Breast epithelium (tissue), 4 donors: ENCODE measurements around the gene TRA2B. TPM values are rescaled to one million over a fixed set of nuclear protein-coding genes. Genes with fewer than 3 reads are reported as not detected.

Experiments
- DNase-seq, 2 donors: peaks; one replicate each; pipeline ENCODE4 v3.0.0-alpha.2; 2019; ENCODE audit warnings: low spot score in 2 of 2
- H3K27ac ChIP-seq, 2 donors: fragments of 200-600 bp; sonication (generic) in 1 of 2; one replicate each; pipeline ENCODE4 v1.5.1; 2016 to 2019; ENCODE audit warnings: mild to moderate bottlenecking in 1 of 2
- H3K27me3 ChIP-seq, 2 donors: fragments of 200-600 bp; sonication (generic) in 1 of 2; one replicate each; pipeline versions ENCODE4 v1.5.1 to v1.6.0; 2017 to 2019; ENCODE audit warnings: control low read depth in 1 of 2, mild to moderate bottlenecking in 1 of 2
- H3K36me3 ChIP-seq: fragments of 200-600 bp; one replicate; pipeline ENCODE4 v1.5.1; 2019
- H3K4me1 ChIP-seq, 2 donors: fragments of 200-600 bp; sonication (generic); one replicate each; pipeline ENCODE4 v1.5.1; 2016 to 2019; ENCODE audit warnings: control low read depth in 1 of 2
- H3K4me3 ChIP-seq, 3 donors: fragments of 200-600 bp; sonication (generic); 1 replicate in 2 of 3; 2 replicates in 1 of 3; pipeline ENCODE4 v1.5.1; 2016 to 2019; ENCODE audit warnings: mild to moderate bottlenecking in 3 of 3, moderate library complexity in 2 of 3
- H3K9me3 ChIP-seq, 2 donors: fragments of 200-600 bp; sonication (generic) in 1 of 2; one replicate each; pipeline ENCODE4 v1.5.1; 2016 to 2019; ENCODE audit warnings: control low read depth in 1 of 2
- POLR2A ChIP-seq: fragments of 450-650 bp; IDR thresholded peaks from one replicate; pipeline ENCODE4 v1.6.1; 2016; ENCODE audit warnings: antibody characterized with exemption, mild to moderate bottlenecking, moderate library complexity
- POLR2AphosphoS5 ChIP-seq, 3 donors: sonication (generic); formaldehyde crosslinking; IDR thresholded peaks; one replicate each; pipeline ENCODE4 v1.6.1; 2017; ENCODE audit warnings: antibody characterized with exemption in 3 of 3
- intact Hi-C: fragments of 100-400 bp; cut with DNase I; formaldehyde crosslinking; loops from one replicate; pipeline ENCODE4 v1.15.1; 2023; ENCODE audit warnings: low total_unique reads
- total RNA-seq, 3 donors: library from RNA; depleted of rRNA; stranded (reverse); fragments of >200 nt; gene quantifications; one replicate each; pipeline ENCODE4 v1.1.0, GENCODE V29; 2016
- TF ChIP-seq, protein P1 (sequence below), 3 donors: fragments of 450-650 bp; IDR thresholded peaks; one replicate each; pipeline ENCODE4 v1.5.1; 2016 to 2017; ENCODE audit warnings: antibody characterized with exemption in 3 of 3, mild to moderate bottlenecking in 3 of 3, moderate library complexity in 3 of 3

Gene TRA2B
- total RNA-seq, 3 donors from 2014 or later: 163 to 278 (median 179) TPM

DNA sequence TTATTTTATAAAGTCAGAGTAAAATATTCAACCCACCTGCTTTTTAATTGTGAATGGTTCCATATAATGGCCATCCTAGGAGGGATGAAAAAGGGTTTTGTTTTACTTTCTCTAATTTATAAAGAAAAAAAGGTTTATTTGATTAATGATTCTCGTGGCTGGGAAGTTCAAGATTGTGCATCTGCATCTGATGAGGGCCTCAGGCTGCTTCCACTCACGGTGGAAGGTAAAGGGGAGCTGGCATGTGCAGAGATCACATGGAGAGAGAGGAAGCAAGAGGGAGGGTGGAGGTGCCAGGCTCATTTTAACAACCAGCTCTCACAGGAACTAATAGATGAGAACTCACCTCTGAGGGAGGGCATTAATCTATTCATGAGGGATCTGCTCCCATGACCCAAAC, 27.7 kb upstream of the TRA2B start:
- Histone ChIP-seq H3K27me3 (no peaks in the 10 kb centered on the region), H3K4me3 (no peak overlapping the region), H3K36me3 (no peaks in the 10 kb centered on the region), H3K9me3 (no peaks in the 10 kb centered on the region), H3K4me1 (no peaks in the 10 kb centered on the region), H3K27ac (no peak overlapping the region)
- DNase-seq: no peak
- intact Hi-C loops: no loop called here
- TF ChIP-seq, protein P1, sequence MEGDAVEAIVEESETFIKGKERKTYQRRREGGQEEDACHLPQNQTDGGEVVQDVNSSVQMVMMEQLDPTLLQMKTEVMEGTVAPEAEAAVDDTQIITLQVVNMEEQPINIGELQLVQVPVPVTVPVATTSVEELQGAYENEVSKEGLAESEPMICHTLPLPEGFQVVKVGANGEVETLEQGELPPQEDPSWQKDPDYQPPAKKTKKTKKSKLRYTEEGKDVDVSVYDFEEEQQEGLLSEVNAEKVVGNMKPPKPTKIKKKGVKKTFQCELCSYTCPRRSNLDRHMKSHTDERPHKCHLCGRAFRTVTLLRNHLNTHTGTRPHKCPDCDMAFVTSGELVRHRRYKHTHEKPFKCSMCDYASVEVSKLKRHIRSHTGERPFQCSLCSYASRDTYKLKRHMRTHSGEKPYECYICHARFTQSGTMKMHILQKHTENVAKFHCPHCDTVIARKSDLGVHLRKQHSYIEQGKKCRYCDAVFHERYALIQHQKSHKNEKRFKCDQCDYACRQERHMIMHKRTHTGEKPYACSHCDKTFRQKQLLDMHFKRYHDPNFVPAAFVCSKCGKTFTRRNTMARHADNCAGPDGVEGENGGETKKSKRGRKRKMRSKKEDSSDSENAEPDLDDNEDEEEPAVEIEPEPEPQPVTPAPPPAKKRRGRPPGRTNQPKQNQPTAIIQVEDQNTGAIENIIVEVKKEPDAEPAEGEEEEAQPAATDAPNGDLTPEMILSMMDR (IDR thresholded peaks at IDR 0.05): no peak
- TF ChIP-seq POLR2A: no peak
- no peak for TF ChIP-seq POLR2AphosphoS5 (IDR thresholded peaks at IDR 0.05)

DNA sequence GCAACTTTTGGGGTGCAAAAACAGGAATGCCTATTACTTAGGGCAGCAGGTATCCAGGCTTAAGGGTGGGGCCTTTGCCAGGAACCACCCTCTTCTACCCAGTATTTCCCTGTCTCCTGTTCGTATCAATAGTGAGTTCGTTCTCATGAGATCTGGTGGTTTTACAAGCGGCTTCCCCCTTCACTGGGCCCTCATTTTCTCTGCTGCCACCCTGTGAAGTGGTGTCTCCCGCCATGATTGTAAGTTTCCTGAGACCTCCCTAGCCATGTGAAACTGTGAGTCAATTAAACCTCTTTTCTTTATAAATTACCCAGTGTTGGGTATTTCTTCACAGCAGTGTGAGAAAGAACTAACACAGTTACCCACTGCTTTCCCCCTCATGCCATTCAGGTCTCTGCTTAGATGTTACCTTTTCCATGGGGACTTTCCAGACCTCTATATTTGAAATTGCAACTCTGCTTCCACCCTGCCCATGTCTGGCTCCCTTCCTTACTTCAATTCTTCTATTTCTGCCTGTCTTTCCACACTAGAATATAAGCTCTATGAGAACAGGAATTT, 23.9 kb upstream of the TRA2B start:
- intact Hi-C loops: no loop called here
- no peak overlapping the region for H3K4me3 ChIP-seq
- H3K9me3 ChIP-seq: no peaks in the 10 kb centered on the region

DNA sequence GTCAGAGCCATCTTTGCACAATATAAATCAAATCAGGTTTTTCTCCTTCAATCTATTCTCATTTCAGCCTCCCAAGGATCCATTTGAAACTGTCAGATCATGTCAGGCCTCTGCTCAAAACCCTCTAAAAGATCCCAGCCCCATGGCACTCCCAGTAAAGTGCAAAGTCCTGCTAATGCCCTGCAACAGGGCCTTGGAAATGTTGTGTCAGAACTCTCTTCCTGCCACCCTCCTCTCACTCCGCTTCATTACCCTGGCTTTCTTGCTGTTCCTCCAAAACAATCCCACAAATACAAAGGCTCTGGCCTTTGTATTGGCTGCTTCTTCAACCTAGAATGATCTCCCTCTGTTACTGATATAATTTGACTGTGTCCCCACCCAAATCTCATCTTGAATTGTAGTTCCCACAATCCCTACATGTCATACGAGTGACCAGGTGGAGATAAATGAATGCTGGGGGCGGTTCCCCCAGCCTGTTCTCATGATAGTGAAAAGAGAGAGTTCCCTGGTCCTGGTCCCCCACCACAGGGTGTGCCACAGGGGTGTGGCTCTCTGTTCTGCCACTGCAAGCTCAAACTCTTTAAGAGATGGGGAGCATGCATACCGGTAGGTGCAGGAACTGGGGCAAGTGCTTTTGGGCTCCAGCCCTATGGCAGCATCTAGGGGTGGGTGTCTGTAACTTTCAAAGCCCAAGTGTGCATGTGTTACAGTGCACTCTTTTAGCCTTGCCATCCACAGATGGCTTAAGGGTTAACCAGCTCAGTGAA, 22.9 kb upstream of the TRA2B start:
- H3K36me3 ChIP-seq: no peaks in the 10 kb centered on the region
- TF ChIP-seq, protein P1 (IDR thresholded peaks at IDR 0.05): no peak
- no peak for TF ChIP-seq POLR2AphosphoS5 (IDR thresholded peaks at IDR 0.05)
- TF ChIP-seq POLR2A: no peak
- no peaks in the 10 kb centered on the region for H3K9me3 ChIP-seq
- no peak overlapping the region for H3K4me3 ChIP-seq
- DNase-seq: no peak
- no peaks in the 10 kb centered on the region for H3K27me3 ChIP-seq
- intact Hi-C loops: no loop called here
- no peaks in the 10 kb centered on the region for H3K4me1 ChIP-seq
- H3K27ac ChIP-seq: peak overlapping the region; percentile 16 to 54

More for the DNA sequence above, 23.9 kb upstream of the TRA2B start:
- TF ChIP-seq POLR2A: no peak
- no peak for TF ChIP-seq POLR2AphosphoS5 (IDR thresholded peaks at IDR 0.05)
- TF ChIP-seq, protein P1 (IDR thresholded peaks at IDR 0.05): no peak
- H3K27me3 ChIP-seq: no peaks in the 10 kb centered on the region
- H3K27ac ChIP-seq: no peak overlapping the region
- no peak for DNase-seq
- no peaks in the 10 kb centered on the region for H3K4me1 ChIP-seq
- no peaks in the 10 kb centered on the region for H3K36me3 ChIP-seq

DNA sequence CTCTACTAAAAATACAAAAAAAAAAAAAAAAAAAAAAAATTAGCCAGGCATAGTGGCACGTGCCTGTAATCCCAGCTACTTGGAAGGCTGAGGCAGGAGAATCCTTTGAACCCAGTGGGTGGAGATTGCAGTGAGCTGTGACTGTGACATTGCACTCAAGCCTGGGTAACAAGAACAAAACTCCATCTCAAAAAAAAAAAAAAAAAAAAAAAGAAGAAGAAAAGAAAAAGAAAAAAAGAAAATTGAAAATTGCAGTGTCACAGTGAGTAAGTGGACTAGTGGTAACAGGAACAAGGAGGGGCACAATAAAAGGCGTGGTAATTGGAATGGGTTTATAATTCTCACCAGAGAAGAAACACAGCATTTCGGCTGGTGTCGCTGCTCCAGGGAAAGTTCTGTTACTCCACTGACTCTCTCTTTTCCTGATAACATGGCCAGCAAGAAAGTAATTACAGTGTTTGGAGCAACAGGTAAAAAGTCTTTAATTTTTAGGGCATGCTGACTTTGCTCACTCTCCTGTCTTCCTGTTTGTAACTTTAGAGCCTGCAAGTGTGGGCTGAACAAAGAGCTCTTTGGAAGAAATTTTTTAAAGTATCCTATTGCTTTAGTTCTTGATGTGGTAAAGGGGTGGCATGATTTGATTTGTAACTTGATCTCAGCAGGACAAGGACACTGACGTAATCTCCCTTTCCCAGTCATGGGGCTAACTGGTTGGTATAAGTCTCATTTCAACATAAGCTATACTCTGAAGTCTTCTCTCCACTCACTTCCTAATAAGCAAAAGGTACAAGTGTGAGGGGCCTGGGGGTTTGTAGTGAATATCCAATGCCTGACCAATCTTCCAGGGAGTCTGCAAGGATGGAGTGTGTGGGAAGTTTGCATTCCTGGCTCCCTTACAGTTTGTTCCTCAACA, 22.1 kb upstream of the TRA2B start:
- no peak for TF ChIP-seq POLR2AphosphoS5 (IDR thresholded peaks at IDR 0.05)
- TF ChIP-seq, protein P1 (IDR thresholded peaks at IDR 0.05): no peak
- no peaks in the 10 kb centered on the region for H3K27me3 ChIP-seq
- intact Hi-C loops: no loop called here
- H3K27ac ChIP-seq: peak overlapping the region; percentile 16 to 54
- no peaks in the 10 kb centered on the region for H3K4me1 ChIP-seq
- H3K4me3 ChIP-seq: peak overlapping the region in 2 of 3 donors; percentile 16 to 22
- H3K36me3 ChIP-seq: no peaks in the 10 kb centered on the region
- no peaks in the 10 kb centered on the region for H3K9me3 ChIP-seq
- DNase-seq: no peak
